GM18519 (cell line): ENCODE data around the gene SYNPO2.

Source experiments
- ATAC-seq: cut with Tn5 transposase; IDR thresholded peaks from one replicate; pipeline ENCODE4 v1.9.1; 2021; ENCODE audit warnings: mild to moderate bottlenecking, moderate library complexity; ENCODE audit not compliant: unreplicated experiment, low FRiP score

SYNPO2 gene, protein sequence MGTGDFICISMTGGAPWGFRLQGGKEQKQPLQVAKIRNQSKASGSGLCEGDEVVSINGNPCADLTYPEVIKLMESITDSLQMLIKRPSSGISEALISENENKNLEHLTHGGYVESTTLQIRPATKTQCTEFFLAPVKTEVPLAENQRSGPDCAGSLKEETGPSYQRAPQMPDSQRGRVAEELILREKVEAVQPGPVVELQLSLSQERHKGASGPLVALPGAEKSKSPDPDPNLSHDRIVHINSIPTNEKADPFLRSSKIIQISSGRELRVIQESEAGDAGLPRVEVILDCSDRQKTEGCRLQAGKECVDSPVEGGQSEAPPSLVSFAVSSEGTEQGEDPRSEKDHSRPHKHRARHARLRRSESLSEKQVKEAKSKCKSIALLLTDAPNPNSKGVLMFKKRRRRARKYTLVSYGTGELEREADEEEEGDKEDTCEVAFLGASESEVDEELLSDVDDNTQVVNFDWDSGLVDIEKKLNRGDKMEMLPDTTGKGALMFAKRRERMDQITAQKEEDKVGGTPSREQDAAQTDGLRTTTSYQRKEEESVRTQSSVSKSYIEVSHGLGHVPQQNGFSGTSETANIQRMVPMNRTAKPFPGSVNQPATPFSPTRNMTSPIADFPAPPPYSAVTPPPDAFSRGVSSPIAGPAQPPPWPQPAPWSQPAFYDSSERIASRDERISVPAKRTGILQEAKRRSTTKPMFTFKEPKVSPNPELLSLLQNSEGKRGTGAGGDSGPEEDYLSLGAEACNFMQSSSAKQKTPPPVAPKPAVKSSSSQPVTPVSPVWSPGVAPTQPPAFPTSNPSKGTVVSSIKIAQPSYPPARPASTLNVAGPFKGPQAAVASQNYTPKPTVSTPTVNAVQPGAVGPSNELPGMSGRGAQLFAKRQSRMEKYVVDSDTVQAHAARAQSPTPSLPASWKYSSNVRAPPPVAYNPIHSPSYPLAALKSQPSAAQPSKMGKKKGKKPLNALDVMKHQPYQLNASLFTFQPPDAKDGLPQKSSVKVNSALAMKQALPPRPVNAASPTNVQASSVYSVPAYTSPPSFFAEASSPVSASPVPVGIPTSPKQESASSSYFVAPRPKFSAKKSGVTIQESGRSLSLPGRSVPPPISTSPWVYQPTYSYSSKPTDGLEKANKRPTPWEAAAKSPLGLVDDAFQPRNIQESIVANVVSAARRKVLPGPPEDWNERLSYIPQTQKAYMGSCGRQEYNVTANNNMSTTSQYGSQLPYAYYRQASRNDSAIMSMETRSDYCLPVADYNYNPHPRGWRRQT

DNA sequence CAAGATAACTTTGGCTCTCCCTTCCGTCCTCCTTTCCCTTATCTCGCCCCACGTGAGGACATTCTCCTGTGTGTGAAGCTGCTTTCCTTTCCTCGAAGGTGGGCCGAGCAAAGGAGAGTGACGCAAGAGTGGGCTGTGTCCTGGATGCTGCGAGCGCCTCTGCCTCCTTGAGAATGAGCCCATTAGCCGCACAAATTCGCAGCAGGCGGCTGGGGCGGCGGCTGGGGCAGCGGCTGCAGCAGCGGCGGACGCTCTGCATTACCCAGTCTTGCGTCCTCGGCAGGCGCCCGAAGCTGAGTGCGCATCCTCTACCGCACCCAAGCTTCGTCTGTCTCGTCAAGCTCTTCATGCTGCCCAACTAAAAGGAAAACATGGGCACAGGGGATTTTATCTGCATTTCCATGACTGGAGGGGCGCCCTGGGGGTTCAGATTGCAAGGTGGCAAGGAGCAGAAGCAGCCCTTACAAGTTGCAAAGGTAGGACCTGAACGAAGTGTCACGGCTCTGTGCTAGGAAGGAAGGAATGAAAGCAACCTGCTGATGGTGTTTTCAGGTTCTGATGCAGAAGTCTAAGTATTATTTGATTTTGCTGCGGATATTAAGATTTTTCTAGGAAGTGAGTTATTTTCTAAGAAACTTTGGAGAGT lies at the start of gene SYNPO2:
TSS of gene SYNPO2 (plus strand) at position 189 of the 646 bp plus-strand sequence. CDS start at position 372, 183 bp downstream.
- peak; percentile 55 for ATAC-seq

DNA sequence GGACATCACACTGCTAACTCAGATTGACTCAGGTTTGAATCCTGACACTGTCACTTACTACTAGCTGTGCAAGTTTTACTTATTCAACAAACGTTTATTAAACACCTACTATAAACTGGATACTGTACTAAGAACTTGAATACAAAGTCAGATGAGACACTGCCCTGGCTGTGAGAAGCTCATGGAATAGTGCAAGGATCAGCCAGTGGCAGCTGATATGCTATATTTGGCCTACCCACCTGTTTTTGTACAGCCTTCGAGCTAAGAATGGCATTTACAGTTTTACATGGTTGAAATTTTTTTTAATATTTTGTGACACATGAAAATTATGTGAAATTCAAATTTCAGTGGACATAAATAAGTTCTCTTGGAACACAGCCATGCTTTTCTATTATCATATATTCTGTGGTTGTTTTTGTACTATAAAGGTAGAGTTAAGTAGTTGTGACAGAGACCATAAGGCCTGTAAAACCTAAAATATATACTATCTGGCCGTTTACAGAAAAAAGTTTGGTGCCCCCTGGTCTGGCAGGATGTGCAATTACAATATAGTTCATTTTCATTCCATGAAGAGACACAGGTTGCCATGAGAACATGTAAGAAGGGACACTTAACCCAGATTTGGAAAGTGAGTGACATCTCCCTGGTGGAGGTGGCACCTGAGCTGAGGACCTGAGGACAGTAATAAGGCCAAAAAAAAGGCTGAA lies 49.3 kb upstream of the SYNPO2 start:
- ATAC-seq: no peak

DNA sequence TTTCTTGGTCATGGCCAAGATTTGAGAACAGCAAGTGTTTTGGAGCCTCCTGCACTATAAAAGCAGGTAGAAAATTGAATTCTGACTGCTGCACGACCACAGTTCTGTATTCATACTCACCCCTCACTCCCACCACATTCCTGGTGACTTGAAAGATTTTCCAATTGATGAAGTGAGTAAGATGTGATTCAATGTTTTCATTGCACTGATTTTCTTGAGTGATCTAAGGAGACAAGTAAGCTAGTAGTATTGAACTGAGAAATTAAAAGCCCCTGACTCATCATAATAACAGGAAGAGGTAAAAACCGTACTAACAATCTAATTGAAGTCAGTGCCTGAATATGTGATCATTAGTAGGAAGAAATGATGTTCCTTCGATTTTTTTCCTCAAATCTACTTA lies 46.6 kb upstream of the SYNPO2 start:
- no peak for ATAC-seq

DNA sequence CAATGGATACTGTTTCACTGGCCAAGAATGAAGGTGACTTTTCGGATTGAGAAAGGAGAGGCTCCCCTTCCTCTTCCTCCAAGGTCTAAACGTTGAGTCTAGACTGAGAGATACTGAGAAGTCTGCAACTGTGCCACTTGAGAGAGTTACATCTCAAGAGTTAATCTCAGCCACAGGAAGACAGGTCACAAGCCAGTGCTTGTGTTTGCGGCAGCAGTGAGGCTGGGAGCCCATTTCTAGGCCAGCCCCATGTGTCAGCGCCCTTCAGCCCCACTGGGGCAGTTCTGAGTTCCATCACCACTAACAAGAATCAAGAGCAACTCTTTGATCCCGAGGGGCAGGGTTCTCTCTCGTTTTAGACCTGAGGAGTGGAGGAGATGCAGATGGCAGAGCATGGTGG lies 45.4 kb upstream of the SYNPO2 start:
- no peak for ATAC-seq

DNA sequence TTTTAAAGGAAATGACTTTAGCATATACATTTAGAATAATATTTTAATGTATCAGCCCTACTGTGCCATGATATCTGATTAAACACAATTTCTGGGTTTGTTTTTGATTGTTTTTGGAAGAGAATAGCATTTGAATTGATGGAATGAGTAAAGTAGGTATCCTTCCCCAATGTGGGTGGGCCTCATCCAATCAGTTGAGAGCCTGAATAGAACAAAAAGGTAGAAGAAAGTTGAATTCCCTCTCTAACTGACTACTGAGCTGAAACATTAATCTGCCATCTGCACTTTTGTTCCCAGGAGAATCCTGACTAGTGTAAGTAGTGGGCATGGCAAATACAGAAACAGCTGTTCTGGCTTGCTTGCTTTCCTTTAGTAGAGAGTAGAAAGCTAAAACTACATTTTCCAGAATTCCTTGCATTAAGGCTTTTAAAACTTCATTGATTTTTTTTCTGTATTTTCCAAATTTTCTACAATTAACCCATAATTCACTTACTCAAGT lies 43.1 kb upstream of the SYNPO2 start:
- no peak for ATAC-seq

GRCh38 chr4:118846979-118847378 lies 41.7 kb upstream of the SYNPO2 start:
- no peak for ATAC-seq

DNA sequence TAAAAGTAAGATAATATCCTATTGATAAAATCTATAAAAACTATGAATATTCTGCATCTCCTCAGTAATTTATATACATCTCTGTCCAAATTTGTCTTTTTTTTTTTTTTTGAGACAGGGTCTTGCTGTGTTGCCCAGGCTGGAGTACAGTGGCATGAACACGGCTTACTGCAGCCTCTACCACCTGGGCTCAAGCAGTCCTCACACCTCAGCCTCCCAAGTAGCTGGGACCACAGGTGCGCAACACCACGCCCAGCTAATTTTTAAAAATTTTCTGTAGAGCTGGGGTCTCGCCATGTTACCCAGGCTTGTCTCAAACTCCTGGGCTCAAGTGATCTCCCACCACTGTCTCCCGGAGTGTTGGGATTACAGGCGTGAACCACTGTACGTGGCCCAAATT lies 40.4 kb upstream of the SYNPO2 start:
- no peak for ATAC-seq

- no peak for ATAC-seq
These were observed 39.8 kb upstream of the SYNPO2 start for GRCh38 chr4:118848901-118849300.

DNA sequence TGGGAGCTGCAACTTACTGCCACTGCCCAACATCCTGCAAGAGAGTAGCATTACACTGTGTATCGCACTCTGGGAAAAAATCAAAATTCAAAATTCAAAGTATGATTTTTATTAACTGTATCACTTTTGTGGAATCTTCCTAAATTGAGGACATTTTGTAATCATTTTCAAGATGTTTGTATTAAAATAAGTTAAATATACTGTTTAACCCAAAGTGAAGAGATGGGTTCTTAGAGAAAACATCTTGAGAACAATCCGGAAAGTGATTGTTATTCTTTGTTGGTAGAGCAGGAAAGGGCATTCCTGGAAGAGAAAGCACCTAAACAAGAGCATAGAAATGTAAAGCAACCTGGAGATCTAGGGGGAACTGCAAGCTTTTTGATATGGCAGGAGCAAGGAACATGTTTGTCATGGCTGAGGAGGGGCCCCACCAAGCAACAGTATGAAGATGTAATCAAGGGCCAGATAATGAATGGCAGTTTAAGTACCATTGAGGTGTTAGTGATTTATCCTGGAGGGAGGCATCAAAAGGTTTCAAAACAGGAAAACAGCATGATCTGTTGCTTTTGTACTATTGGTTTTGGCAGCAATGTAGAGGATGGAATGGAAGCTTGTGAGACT lies 38.7 kb upstream of the SYNPO2 start:
- ATAC-seq: no peak

DNA sequence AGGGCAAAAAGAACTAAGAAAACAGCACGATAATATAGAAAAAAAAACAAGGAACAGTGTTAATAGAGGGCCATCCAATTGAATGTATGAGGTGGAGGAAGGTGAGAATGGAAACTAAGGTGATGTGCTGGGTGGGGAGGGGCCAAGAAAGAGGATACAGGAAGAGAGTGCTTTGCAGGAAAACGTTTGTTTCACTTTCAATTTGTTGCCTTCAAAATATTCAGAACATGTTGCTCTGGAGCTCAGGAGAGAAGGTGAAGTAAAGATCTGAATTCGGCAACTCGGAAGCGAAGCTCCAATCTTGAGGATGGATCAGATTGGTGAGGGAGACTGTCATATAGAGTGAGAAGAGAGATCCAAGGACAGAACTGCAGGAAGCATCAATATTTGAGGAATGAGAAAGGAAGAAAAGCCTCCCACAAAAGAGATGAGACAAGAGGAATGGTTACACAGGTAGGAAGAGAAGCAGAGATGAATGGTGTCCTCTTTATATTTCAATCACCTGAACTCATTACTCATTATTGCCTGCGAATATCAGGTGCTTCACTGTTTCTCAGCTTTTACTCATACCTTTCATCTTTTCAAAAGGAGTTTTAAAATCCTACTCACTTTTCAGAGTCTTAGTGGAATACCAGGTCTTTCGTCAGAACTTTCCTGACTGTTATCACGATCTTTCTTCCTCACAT lies 38.0 kb upstream of the SYNPO2 start:
- ATAC-seq: peak; percentile 72

DNA sequence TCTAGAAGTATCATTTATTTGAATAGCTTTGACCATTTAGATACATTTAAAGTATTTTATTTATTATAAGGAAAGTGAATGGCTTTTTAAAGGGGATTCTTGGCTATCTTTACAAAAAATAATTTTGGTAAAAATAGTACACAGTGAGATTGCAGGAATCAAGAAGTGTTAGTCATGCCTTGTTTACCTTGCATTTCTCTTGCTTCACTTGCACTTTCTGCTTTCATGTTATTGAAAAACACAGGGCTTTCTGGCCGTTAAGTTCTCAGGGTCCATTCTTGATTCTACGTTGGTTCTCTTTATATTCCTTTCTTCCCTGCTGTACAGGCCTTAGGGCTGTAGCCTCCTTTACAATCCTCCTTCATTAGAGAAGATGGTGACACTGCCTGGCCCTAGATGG lies 30.9 kb upstream of the SYNPO2 start:
- ATAC-seq: no peak

- ATAC-seq: no peak
These were observed 29.9 kb upstream of the SYNPO2 start for GRCh38 chr4:118858779-118859178.

DNA sequence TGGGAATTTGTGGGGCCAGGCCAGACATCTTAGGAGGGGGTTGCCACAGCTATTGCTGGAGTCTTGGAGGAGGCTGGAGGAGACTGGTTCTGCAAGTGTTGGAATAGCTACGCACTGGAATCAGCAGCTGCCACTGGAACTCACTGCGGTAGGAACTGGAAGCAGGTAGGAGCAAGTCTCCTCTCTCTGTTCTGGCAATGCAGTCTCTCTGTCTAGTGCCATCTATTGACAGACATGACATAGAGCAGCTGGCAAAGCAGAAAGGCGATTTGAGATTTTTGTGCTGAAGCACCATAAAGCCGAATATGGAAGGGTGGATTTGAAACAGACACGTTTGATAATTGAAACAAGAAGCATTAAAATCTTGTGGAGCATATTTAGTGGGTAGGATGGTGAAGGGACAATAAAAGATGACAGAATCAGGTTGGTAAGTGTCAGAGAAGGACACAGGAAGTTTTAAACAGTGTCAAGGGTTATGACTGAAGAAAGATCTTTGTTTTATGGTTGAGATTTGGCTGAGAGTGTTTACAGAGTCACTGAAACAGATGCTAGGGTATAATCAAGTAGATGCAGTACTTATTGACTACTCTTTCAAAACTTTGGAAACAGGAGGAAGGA lies 23.5 kb upstream of the SYNPO2 start:
- peak; percentile 72 for ATAC-seq

- no peak for ATAC-seq
These were observed 22.2 kb upstream of the SYNPO2 start for GRCh38 chr4:118866442-118866841.

DNA sequence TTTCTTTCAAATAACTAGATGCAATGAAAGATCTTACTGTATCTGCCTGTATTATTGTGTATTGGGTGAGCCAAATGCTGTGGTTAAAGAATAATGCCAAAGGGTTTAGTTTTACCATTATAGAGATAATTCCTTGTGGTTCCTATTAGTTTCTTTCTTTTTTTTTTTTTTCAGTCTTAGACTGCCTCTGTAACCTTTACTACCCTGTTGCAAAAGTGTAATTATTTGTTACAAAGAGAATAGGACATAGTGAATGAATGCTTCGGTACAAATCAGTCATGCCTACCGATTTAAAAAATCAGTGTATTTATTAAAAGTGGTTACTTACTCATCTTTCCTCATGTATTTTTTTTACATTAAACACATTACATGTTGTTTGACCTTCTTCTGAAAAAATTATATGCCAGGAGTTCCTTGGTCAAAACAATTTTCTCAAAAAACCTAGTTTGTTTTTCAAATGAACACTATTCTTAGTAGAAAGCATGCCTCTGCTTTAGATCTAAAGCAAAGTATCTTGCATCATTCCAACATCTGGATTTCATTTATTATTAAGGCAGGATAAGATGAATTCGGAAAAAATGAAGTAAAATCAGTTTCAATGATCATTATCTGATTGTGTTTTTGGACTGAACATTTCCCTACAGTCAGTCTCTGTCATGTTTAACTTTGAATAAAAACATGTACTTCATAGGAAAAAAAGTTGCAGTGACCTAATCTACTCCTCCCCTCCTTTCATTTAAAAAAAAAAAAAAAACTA lies 21.2 kb upstream of the SYNPO2 start:
- no peak for ATAC-seq

DNA sequence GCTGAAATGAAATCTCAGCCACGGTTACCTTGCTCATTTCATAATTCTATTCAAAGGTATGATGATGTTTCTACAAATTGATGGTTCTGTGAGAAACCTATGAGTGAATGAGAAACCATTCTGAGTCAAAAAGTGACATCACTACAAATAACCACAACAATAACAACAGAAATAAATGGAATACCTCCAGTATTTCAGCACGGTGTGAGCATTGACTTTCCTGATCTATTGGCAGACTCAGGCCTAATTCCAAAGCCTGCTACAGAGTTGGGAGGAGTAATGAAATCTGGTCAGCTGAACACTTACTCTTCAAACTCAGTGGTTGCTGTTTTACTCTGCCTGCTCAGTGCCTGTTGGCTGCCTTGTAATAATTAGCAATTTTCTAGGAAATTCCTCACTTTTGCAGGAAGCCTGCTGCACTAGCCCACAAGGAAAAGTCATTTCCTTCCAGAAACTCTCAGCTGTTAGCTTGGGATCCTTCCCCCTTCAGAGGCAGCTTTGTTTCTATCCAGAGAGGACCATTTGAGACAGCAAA lies 18.8 kb upstream of the SYNPO2 start:
- ATAC-seq: no peak

DNA sequence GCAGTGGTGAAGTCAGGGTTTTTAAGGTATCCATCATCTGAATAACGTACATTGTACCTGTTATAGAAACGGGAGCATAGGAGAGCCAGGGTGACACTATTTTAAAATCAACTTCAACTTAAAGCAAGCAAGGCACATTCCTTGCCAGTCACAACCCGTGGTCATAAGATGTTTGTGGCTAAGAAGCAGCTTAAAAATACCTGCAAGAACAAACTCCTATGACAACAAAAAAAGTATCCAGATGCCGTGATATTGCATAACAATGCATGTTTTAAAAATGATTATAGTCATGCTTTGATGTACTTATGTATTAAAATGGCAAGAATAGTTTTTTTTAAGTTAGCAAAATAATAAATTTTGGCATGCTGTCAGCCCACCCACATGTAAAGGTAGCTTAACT lies 16.5 kb upstream of the SYNPO2 start:
- no peak for ATAC-seq
